GM19035 (cell line): Measurements from ENCODE around the gene KRT75.

ENCODE experiments used
- ATAC-seq: cut with Tn5 transposase; IDR thresholded peaks from one replicate; pipeline ENCODE4 v1.9.1; 2021; ENCODE audit not compliant: unreplicated experiment

The KRT75 gene

GRCh38 chr12:52440821-52441319, 6.7 kb upstream of the KRT75 start:
- ATAC-seq = no peak

DNA sequence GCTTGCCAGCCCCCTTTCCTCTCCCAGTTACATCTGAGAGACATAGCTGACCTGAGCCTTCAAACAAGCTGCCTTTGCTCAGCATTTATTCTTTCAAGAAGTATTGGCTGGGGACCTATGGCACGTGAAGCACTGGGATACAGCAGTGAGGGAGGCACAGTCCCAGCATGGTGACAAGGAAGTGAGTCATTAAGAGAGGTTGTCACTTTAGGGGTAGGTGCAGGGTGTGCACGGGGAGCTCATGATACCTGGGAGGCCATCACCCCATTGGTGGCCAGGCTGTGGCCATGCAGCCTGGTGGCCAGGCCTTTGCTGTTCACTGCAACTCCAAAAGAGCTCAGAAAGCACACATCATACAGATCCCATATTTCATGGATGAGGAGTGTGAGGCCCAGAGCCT, 5.7 kb upstream of the KRT75 start:
- no peak for ATAC-seq

- no peak for ATAC-seq
These were observed 5.2 kb upstream of the KRT75 start for GRCh38 chr12:52439420-52439819.

GRCh38 chr12:52438305-52439301, 4.4 kb upstream of the KRT75 start:
- ATAC-seq = no peak

GRCh38 chr12:52437508-52437907, 3.3 kb upstream of the KRT75 start:
- no peak for ATAC-seq

DNA sequence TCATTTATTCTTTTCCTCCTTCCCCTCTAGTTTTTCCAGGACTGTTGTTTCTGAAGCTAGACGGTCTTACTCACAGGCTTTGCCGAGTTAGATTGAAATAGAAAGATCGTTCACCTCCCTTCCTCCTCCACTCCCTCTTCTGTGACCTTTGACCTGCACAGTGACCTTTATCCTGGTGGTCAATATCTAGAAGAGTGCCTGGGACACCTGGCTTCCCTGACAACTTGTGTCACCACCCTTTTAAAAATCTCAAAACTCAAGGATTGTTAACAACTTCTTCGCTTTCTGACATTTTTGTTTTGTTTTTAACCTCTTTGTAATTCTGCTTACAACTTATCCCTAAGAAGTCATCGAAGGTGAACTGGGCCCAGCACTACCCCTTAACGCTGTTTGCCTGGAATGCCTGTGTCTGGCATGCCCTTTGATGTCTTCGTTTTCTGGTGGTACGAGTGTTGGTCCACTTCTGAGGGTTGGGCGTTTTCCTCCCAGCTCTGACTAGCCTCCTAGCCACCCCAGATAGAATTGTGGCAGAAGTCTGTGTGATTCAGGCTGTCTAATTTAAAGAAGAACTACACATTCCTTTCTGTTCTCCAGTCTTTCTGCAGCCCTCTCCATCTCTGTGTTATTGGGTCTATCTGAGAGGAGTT, 2.8 kb upstream of the KRT75 start:
- no peak for ATAC-seq

DNA sequence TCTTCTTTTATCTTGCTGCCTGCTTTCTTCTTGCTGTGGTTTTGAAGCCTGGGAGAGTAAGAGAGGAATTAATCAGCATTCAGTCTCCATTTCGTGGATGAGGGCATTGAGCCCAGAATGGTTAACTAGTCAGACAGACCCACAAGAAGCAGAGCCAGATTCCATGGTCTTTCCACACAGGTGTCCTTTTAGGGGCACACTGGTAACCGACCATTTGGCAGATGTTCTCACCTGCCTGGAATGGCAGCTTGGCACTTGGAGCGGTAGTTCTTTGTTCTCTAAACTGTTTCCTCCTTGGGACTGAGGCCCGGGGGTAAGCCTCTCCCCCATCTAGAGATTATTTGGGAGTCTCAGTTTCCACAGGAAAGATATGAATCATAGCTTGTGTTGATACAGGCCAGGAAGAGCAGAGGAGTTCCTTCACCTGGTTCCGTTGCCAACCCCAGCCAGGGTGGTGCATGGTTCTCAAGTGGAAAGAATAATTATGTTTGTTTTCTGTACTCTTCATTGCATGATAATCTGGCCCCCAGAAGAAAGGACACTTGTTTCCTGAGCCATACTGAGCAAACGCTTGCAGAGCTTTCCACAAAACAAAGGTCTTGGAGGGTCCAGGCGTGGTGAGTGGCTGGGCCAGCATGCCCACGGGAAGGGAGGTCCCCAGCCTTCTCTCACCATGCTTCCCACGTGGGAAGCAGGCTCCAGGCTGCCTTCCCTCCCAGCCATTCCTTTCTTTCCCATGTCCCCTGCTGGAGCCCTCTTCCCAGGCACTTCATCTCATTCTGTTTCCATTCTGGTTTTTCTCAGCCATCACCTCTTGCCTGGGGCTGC, 2.0 kb upstream of the KRT75 start:
- no peak for ATAC-seq

GRCh38 chr12:52435659-52435999, 1.5 kb upstream of the KRT75 start:
- no peak for ATAC-seq

DNA sequence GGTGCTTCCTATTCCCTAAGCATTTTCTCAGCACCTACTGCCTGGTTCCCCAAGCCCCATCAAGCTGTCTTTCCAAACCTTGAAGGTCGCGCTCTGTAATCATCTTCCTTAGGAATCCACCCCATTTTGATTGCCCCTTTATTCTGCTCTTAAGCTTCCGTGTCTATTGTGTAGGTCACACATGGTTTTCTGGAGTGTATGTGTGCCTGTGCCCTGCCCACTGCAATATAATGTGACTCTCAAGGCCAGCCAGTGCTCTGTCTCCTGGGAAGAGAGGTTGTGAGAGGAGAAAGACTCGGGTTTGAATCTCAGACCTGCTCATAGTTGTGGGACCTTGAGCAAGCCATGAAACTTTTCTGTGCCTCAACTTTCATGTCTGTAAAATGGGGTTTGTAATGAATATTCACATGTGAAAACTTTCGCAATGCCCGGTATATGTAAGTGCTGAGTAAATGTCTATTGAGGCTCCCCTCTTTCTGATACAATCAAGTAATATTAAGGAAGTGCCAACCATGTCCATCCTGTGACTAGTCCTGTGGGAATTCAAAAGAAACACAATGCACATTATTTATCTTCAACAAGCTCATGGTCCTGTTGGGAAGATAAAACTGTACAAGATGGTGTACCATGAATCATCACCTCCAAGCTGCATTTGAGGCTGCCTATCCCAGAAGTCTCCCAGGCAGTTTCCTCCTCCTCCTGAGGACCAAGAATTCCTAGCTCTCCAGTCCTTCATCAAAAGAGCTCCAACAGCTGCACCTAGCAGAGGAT, 774 bp upstream of the KRT75 start:
- ATAC-seq = no peak

DNA sequence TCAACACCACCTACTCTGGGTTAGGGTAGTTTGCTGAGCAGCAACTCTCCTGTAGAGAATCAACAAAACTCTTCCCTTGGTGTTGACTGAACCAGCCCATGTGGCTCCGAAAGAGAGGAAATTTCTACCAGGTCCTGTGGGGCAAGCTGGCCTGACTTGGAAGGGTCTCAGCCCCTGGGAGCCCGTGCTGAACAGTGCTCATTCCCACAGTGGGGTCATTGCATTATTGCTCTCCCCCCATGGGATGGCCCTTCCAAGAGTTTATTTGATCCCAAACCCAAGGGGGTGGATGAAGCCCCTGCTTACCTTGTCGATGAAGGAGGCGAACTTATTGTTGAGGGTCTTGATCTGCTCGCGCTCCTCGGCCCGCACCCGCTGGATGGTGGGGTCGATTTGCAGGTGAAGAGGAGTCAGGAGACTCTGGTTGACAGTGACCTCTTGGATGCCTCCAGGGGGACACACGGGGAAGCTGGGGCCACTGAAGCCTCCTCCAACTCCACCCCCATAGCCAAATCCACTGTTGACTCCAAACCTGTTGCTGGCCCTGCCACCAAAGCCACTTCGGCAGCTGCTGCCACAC, 580 bp downstream of the KRT75 start:
- no peak for ATAC-seq

- no peak for ATAC-seq
These were observed 1.5 kb downstream of the KRT75 start for GRCh38 chr12:52432559-52433207.

- no peak for ATAC-seq
These were observed 6.0 kb downstream of the KRT75 start for GRCh38 chr12:52428121-52428520.

- ATAC-seq = no peak
These were observed 7.1 kb downstream of the KRT75 start for GRCh38 chr12:52427083-52427482.

DNA sequence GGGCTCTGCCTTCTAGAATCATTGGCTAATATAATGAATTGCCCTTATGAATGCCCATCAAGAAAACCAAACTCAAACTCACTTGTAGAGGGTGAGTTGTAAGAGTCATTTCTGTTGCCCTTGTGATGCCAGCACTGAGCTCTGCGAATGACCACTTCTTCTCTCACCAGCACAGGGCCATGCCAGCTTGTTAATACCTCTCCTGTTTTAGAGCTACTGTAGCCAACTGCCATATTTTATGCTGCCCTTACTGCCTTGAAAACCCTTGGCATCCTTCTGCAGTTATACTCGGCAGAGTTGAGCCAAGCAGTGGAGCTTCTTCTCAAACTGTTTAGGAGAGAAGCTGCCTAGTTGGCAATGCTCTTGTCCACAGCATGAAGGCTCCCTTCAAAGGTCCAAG, 8.1 kb downstream of the KRT75 start:
- ATAC-seq = no peak

DNA sequence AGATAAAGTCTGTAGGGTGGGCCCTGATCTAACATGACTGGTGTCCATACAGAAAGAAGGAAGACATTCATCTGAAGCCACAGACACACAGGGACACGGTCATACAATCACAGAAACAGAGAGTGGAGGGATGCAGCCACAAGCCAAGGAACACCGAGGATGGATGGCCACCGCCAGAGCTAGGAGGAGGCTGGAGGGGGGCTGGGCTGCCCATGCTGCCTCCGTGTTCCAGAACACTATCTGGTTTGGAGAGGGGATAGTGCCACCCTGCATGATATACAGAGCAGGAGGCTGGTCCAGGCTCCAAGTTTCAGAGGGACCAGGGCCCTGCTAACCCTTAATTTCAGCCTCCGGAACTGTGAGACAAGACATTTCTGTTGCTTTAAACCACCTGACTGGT, 8.7 kb downstream of the KRT75 start:
- ATAC-seq = no peak

- no peak for ATAC-seq
These were observed 10.3 kb downstream of the KRT75 start for GRCh38 chr12:52423661-52424500.

GRCh38 chr12:52423035-52423434, 11.1 kb downstream of the KRT75 start:
- no peak for ATAC-seq

- ATAC-seq = no peak
These were observed 14.5 kb downstream of the KRT75 start for GRCh38 chr12:52419656-52420055.

DNA sequence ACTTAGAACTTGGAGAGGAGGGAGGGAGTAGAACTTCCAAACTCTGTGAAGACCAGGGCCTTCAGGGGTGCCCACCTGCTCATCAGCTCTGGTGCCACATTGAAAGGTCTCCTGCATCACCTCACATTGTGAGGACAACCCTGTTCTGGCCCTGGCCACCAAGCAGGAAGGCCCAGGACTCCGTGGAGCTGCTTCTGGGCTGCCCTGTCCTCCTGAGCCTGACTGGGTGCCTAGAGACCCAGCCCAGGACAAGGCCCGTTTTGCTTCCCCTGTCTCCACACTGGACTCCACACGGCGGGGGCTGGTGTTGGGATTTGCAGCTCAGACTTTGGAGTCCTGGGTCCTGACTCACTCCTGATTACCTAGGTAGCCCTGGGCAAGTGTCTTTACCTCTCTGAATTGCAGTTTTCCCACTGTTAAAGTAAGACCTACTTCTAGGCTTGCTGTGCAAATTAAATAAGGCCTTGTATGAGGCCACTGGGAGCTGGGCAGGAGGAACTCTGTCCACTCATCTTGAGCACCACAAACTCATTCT, 15.5 kb downstream of the KRT75 start:
- ATAC-seq = no peak
